ENCODE data around the gene TAOK1.

DNA sequence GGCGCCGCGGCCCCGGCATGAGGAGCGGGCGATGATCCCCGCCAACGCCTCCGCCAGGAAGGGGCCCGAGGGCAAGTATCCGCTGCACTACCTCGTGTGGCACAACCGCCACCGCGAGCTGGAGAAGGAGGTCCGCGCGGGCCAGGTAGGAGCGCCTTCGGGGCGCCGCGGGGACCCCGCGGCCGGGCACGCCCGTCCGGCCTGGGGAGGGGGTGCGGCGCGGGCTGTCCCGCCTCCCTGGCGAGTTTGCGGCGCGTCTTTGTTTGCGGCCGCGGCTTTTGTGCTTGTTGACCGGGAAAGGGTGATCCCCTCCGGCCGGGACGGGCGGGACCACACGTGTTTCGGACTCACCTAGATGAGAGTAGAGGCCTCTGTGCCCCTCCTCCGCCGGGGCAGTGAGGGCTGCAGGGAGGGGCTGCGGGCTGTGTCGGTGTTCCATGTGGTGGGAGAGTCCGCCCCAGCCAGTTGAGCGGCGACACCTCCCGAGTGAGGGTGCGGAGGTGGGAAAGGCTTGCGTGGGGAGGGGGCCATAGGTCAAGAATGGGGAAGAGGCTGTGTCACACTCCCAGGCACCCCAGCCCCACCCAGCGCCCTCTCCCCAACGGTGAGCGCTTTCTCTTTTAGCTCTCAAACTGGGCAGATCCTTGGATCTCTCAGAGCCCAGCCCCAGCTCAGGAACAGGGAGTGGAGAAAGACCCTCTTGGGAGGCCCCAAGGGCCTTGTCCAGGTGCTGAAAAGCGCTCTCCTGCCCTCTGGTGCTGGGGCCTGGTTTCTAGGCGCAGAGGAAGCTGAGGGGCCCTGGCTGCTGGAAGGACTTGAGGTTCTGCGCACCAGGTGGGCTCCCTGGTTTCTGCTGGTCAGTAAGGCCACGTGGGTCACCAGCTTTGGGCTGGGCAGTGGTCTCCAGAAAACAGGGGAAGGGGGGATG, 203.7 kb downstream of the TAOK1 start:
- TF ChIP-seq, protein P1, sequence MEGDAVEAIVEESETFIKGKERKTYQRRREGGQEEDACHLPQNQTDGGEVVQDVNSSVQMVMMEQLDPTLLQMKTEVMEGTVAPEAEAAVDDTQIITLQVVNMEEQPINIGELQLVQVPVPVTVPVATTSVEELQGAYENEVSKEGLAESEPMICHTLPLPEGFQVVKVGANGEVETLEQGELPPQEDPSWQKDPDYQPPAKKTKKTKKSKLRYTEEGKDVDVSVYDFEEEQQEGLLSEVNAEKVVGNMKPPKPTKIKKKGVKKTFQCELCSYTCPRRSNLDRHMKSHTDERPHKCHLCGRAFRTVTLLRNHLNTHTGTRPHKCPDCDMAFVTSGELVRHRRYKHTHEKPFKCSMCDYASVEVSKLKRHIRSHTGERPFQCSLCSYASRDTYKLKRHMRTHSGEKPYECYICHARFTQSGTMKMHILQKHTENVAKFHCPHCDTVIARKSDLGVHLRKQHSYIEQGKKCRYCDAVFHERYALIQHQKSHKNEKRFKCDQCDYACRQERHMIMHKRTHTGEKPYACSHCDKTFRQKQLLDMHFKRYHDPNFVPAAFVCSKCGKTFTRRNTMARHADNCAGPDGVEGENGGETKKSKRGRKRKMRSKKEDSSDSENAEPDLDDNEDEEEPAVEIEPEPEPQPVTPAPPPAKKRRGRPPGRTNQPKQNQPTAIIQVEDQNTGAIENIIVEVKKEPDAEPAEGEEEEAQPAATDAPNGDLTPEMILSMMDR (IDR thresholded peaks at IDR 0.05; ENCODE audit: insufficient read depth, low read depth, low read length), result no peak
- TF ChIP-seq EZH2 (IDR thresholded peaks at IDR 0.05; ENCODE audit: insufficient read depth, low read length), result peak; percentile 35

All from astrocyte (in vitro differentiated cells and primary cell).